ENCODE data around the gene URI1.
A peak's percentile ranks its signal among the peaks of the same experiment; 100 is the strongest.

The URI1 gene

DNA sequence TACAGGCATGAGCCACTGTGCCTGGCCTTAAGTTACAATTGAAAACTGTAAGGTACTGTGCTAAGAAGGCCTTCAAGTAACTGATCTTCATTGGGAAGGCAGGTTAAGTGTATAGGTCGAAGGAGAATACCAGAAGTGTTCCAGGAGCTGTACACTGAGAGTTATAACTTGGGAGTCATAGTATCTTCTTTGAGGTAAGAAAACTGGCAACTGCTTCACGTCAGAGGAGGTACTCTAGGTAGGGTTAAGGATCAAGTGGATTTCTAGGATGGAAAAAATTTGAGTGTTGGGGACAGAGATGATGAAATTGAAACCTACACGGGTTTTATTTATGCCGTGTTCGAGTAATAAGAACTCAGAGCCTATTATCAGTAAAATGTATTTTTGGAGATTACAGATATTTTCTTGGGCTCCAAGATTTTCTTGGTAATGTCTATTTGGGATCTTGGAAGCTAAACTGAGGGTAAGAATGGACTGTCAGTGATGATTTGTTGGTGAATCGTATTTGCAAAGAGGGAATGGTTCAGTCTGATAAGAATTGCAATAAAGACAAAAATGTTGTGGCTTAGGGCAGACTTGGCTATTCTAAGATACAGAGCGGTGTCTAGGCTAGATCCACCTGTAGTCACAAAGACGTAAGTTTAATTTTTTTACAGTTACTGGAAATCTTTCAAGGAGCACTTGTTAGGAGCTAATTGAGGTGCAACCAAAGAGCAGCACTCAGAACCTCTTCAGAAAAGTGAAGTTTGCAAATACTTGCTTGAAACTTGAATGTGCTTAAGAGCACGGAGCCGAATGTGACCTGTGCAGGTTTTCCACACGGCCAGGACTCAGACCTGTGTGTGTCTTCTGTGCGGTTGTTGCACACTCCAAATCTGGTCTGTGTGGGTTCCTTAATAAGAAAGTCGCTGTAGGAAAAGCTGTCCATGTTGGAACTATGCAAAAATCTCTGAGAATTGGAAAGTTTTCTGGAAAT, 102.5 kb downstream of the URI1 start:
- Histone ChIP-seq H3K27me3 (no peaks in the 10 kb centered on the region), H3K36me3 (no peaks in the 10 kb centered on the region), H3K4me1 (peaks cover 19% of the 10 kb centered on the region), H3K4me3 (ENCODE audit: low read depth, low read length) (no peak overlapping the region), H3K9me3 (no peaks in the 10 kb centered on the region; the same call in 1 of the 2 replicates)
- TF ChIP-seq, protein P1, sequence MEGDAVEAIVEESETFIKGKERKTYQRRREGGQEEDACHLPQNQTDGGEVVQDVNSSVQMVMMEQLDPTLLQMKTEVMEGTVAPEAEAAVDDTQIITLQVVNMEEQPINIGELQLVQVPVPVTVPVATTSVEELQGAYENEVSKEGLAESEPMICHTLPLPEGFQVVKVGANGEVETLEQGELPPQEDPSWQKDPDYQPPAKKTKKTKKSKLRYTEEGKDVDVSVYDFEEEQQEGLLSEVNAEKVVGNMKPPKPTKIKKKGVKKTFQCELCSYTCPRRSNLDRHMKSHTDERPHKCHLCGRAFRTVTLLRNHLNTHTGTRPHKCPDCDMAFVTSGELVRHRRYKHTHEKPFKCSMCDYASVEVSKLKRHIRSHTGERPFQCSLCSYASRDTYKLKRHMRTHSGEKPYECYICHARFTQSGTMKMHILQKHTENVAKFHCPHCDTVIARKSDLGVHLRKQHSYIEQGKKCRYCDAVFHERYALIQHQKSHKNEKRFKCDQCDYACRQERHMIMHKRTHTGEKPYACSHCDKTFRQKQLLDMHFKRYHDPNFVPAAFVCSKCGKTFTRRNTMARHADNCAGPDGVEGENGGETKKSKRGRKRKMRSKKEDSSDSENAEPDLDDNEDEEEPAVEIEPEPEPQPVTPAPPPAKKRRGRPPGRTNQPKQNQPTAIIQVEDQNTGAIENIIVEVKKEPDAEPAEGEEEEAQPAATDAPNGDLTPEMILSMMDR (IDR thresholded peaks at IDR 0.05; ENCODE audit: low read depth, low read length): no peak
- no peak for DNase-seq

DNA sequence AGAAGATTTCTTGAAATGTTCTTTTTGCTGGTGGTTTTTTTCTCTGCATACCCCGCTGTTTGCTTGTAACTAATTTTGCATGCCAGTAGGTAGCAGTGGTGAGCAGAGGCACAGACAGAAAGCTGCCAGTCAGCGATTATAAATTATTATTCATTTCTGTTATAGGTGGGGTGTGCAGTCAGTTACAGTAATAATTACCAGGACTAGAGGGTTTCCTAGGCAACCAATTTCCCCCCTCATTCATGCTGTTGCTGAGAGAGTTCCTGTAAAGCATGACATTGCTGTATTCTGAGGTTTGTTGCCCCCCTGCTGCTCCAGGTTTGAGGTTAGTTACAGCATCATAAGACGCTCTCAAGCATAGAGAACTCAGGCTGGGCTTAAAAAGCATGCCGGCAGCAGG, 104.5 kb downstream of the URI1 start:
- DNase-seq: peak; percentile 52
- H3K4me3 ChIP-seq (ENCODE audit: low read depth, low read length): no peak overlapping the region
- TF ChIP-seq, protein P1 (IDR thresholded peaks at IDR 0.05; ENCODE audit: low read depth, low read length): peak; percentile 94

DNA sequence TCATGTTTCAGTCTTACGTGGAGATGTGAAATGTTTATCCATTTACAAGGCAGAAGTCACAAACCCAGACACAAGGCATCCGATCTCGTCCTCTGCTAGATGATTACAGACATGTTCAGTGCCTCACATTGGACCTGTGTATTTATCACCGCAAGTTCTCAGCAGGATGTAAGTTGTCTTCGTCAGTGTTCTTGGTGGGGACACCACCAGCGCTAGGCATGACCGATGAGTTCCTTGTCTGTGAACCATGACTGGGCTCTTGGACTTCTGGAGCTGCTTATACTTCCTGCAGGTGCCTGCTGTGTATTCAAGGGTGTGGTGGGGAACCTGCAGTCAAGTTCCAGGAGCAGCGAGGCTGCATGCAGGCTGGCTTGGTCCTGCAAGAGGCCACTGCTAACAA, 105.4 kb downstream of the URI1 start:
- no peak for DNase-seq
- Histone ChIP-seq H3K36me3 (no peaks in the 10 kb centered on the region), H3K4me1 (peaks cover 25% of the 10 kb centered on the region), H3K4me3 (ENCODE audit: low read depth, low read length) (no peak overlapping the region), H3K9me3 (no peaks in the 10 kb centered on the region), H3K27me3 (no peaks in the 10 kb centered on the region)
- TF ChIP-seq, protein P1 (IDR thresholded peaks at IDR 0.05; ENCODE audit: low read depth, low read length): no peak

More for the DNA sequence above, 104.5 kb downstream of the URI1 start:
- Histone ChIP-seq H3K36me3 (no peaks in the 10 kb centered on the region), H3K9me3 (no peaks in the 10 kb centered on the region), H3K27me3 (no peaks in the 10 kb centered on the region), H3K4me1 (peaks cover 25% of the 10 kb centered on the region)

DNA sequence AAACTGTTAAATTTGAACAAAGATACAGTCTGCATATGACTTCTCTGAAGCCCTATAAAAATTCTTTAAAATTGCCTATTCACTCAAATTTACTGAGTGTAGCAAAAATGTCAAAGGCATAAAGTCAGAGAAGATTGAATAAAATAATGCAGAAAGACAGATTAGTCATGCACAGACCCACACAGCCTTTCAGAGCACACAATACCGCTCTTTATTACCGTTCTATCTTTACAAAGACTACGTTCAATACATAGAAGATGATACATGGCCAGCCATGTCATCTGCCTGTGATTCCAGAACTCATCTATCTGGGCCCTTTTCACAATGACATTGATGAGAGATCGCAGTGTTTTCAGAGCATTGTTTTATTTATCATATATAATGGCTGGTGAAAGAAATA, 107.2 kb downstream of the URI1 start:
- Histone ChIP-seq H3K27me3 (no peaks in the 10 kb centered on the region), H3K9me3 (no peaks in the 10 kb centered on the region), H3K36me3 (no peaks in the 10 kb centered on the region), H3K4me1 (peaks cover 25% of the 10 kb centered on the region), H3K4me3 (ENCODE audit: low read depth, low read length) (no peak overlapping the region)
- no peak for DNase-seq
- TF ChIP-seq, protein P1 (IDR thresholded peaks at IDR 0.05; ENCODE audit: low read depth, low read length): no peak

DNA sequence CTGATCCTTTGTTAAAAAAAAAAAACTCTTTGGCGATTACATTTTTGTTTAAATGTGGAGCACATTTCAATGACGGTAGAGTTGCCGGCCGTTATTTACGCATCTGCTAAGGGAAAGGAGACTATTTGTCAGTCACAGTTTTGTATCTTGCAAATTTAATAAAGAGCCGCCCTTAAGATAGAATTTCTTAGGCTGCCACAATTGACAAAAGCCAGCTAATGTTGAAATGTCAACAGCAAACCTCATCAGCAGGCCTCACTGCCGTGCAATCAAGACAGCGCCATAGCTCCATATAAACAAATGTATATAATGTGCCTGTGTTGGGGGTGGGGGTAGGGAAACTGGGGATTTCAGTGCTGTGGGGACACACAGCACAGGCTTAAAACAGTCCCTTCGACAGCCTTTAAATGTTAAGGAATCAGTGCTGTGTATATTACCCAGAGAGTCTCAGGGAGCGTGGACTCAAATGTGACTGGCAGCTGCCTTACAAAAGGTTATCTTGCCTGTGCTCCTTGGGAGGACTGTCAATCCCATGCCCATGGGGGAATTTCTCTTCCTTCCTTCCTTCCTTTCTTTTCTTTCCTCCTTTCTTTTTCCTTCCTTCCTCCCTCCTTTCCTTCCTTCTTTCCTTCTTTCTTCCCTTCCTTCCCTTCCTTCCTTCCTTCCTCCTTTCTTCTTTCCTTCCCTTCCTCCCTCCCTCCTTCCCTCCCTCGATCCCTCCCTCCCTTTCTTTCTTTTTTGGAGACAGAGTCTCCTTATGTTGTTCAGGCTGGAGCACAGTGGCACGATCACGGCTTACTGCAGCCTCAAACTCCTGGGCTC, 108.0 kb downstream of the URI1 start:
- TF ChIP-seq, protein P1 (IDR thresholded peaks at IDR 0.05; ENCODE audit: low read depth, low read length): no peak
- Histone ChIP-seq H3K27me3 (no peaks in the 10 kb centered on the region), H3K4me3 (ENCODE audit: low read depth, low read length) (no peak overlapping the region), H3K36me3 (no peaks in the 10 kb centered on the region), H3K4me1 (peaks cover 25% of the 10 kb centered on the region), H3K9me3 (no peaks in the 10 kb centered on the region)
- peak; percentile 37 for DNase-seq
